Lower leg skin (tissue), 4 donors: ENCODE results near the gene ADCK1. TPM values are rescaled to one million over a fixed set of nuclear protein-coding genes. Genes with fewer than 3 reads are reported as not detected.
"Not testable (repeated sequence)": the region's sequence is repeated elsewhere in the genome, so short reads cannot be mapped to it uniquely, and the experiment has no call there.

Source experiments
- DNase-seq, 2 donors: peaks; one replicate each; pipeline ENCODE4 v3.0.0-alpha.2; 2019; ENCODE audit warnings: low spot score in 2 of 2
- H3K4me3 ChIP-seq: fragments of 200-600 bp; sonication (generic); 2 replicates; pipeline ENCODE4 v1.5.1; 2017; ENCODE audit warnings: mild to moderate bottlenecking, low read depth; ENCODE audit not compliant: poor library complexity, severe bottlenecking
- POLR2A ChIP-seq, 2 donors: fragments of 450-650 bp; IDR thresholded peaks; one replicate each; pipeline ENCODE4 v1.6.1; 2016 to 2017; ENCODE audit warnings: antibody characterized with exemption in 2 of 2, mild to moderate bottlenecking in 1 of 2, moderate library complexity in 1 of 2
- WGBS, 2 donors: methylation state at CpG; one replicate each; pipeline ENCODE4 v1.1.5; 2018; 5-methylcytosine and 5-hydroxymethylcytosine counted together
- intact Hi-C: fragments of 100-400 bp; cut with DNase I; formaldehyde crosslinking; loops from one replicate; pipeline ENCODE4 v1.15.0; 2023; ENCODE audit warnings: low total_unique reads
- total RNA-seq, 4 donors: library from RNA; depleted of rRNA; stranded (reverse); fragments of >200 nt; gene quantifications; one replicate each; pipeline ENCODE4 v1.1.0, GENCODE V29; 2016
- TF ChIP-seq, protein P1 (sequence below), 3 donors: fragments of 450-650 bp; IDR thresholded peaks; one replicate each; pipeline ENCODE4 v1.5.1; 2016; ENCODE audit warnings: antibody characterized with exemption in 3 of 3, mild to moderate bottlenecking in 3 of 3, moderate library complexity in 2 of 3

The ADCK1 gene
- total RNA-seq, 4 donors from 2014 or later, result 5.7 to 8.5 (median 6.4) TPM

DNA sequence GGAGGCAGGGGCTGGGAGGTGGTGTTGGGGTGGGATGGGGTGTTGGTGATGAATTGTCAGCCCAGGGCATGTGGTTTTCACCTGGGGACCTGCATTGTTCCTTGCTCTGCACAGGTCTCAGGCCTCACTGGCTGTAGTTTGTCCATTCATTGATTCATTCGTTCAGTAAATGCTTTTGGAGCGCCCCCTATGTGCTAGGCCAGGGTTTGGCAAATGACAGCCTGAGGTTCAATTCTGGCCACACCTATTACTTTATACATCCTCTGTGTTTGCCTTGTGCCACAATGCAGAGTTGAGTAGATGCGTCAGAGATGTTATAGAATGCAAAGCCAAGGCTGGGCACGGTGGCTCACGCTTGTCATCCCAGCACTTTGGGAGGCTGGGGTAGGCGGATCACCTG is 4.7 kb downstream of the ADCK1 start:
- DNase-seq, result no peak
- no peak overlapping the region for H3K4me3 ChIP-seq
- intact Hi-C loops, result no loop called here
- 63 to 65% methylated on average over 6 of the region's 6 CpGs for WGBS, 2 donors
- TF ChIP-seq, protein P1, sequence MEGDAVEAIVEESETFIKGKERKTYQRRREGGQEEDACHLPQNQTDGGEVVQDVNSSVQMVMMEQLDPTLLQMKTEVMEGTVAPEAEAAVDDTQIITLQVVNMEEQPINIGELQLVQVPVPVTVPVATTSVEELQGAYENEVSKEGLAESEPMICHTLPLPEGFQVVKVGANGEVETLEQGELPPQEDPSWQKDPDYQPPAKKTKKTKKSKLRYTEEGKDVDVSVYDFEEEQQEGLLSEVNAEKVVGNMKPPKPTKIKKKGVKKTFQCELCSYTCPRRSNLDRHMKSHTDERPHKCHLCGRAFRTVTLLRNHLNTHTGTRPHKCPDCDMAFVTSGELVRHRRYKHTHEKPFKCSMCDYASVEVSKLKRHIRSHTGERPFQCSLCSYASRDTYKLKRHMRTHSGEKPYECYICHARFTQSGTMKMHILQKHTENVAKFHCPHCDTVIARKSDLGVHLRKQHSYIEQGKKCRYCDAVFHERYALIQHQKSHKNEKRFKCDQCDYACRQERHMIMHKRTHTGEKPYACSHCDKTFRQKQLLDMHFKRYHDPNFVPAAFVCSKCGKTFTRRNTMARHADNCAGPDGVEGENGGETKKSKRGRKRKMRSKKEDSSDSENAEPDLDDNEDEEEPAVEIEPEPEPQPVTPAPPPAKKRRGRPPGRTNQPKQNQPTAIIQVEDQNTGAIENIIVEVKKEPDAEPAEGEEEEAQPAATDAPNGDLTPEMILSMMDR (IDR thresholded peaks at IDR 0.05), result no peak
- no peak for TF ChIP-seq POLR2A (IDR thresholded peaks at IDR 0.05)

- WGBS, 2 donors, result 79 to 87% methylated on average over 6 of the region's 6 CpGs
- no peak overlapping the region for H3K4me3 ChIP-seq
- TF ChIP-seq POLR2A (IDR thresholded peaks at IDR 0.05), result no peak
- intact Hi-C loops, result no loop called here
- no peak for DNase-seq
Measured at GRCh38 chr14:77805706-77806105, 5.8 kb downstream of the ADCK1 start.

- no peak for TF ChIP-seq POLR2A (IDR thresholded peaks at IDR 0.05)
- TF ChIP-seq, protein P1 (IDR thresholded peaks at IDR 0.05), result no peak
- H3K4me3 ChIP-seq, result no peak overlapping the region
- intact Hi-C loops, result no loop called here
- 96% methylated on average over 3 of the region's 3 CpGs for WGBS, 2 donors
- DNase-seq, result no peak
Measured at GRCh38 chr14:77808250-77808649, 8.3 kb downstream of the ADCK1 start.

DNA sequence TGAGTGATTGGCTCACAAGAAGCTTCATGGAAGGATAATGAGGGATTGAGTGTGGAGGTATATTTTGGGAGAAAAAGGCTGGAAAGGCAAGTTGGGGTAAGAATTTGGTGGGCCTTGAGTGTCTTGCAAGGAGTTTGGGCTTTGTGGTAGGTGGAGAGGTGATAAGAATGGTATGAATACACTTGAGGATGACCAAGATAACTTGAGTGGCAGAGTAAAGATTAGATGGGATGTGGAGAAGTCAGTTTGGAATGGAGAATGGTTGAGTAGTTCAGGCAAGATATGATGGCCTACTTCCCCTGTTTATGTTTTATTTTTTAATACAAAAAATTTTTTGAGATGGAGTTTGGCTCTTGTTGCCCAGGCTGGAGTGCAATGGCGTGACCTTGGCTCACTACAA is 9.1 kb downstream of the ADCK1 start:
- WGBS, 2 donors, result 96 to 97% methylated on average over 1 of the region's 1 CpG
- intact Hi-C loops, result no loop called here
- DNase-seq, result no peak
- no peak for TF ChIP-seq POLR2A (IDR thresholded peaks at IDR 0.05)
- TF ChIP-seq, protein P1 (IDR thresholded peaks at IDR 0.05), result no peak
- no peak overlapping the region for H3K4me3 ChIP-seq

DNA sequence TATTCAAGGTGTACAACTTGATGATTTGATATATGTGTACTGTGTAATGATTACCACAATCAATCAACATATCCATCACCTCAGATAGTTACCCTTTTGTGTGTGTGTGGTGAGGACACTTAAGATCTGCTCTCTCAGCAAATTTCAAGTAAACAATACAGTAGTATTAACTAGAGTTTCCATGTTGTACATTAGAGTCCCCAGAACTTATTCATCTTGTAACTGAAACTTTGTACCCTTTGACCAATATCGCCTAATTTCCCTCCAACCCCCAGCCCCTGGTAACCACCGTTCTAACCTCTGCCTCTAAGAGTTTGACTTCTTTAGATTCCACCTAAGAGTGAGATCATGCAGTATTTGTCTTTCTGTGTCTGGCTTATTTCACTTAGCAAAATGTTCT is 12.1 kb downstream of the ADCK1 start:
- TF ChIP-seq, protein P1 (IDR thresholded peaks at IDR 0.05), result no peak
- TF ChIP-seq POLR2A (IDR thresholded peaks at IDR 0.05), result no peak
- intact Hi-C loops, result no loop called here
- WGBS, 2 donors, result 86 to 89% methylated on average over 2 of the region's 2 CpGs
- H3K4me3 ChIP-seq, result no peak overlapping the region
- DNase-seq, result no peak

- H3K4me3 ChIP-seq, DNase-seq, intact Hi-C loops: not testable (repeated sequence)
- WGBS, 2 donors, result 92 to 97% methylated on average over 6 of the region's 6 CpGs
Measured at GRCh38 chr14:77812682-77813081, 12.8 kb downstream of the ADCK1 start.

- intact Hi-C loops, result no loop called here
- DNase-seq, result no peak
- no peak overlapping the region for H3K4me3 ChIP-seq
- 90 to 94% methylated on average over 5 of the region's 5 CpGs for WGBS, 2 donors
- TF ChIP-seq POLR2A (IDR thresholded peaks at IDR 0.05), result no peak
- TF ChIP-seq, protein P1 (IDR thresholded peaks at IDR 0.05), result no peak
Measured at GRCh38 chr14:77822307-77822706, 22.4 kb downstream of the ADCK1 start.
